Neural cell (in vitro differentiated cells): ENCODE measurements around the gene FUT8. TPM values are rescaled to one million over a fixed set of nuclear protein-coding genes. Genes with fewer than 3 reads are reported as not detected.

Experiments used
- H2AFZ ChIP-seq: fragments of 200-600, 300-800 bp; sonication (generic), shearing (Covaris generic); 2 replicates; pipeline ENCODE4 v1.6.0; 2014; ENCODE audit warnings: low read depth, mild to moderate bottlenecking, antibody characterized with exemption, low read length, moderate library complexity
- H3F3A ChIP-seq: fragments of 200-600 bp; shearing (Covaris generic); 2 replicates; pipeline ENCODE4 v1.6.1; 2016; ENCODE audit warnings: mild to moderate bottlenecking, moderate library complexity, mixed read lengths, antibody characterized with exemption, low read length; ENCODE audit not compliant: insufficient read depth, poor library complexity, severe bottlenecking
- H3K27ac ChIP-seq: fragments of 200-600, 300-800 bp; sonication (generic), shearing (Covaris generic); 2 replicates; pipeline ENCODE4 v1.5.1; 2014; ENCODE audit warnings: mild to moderate bottlenecking, low read length, moderate library complexity
- H3K27me3 ChIP-seq: fragments of 300-800, 200-600 bp; sonication (generic), shearing (Covaris generic); 2 replicates; pipeline ENCODE4 v1.6.0; 2014; ENCODE audit warnings: mild to moderate bottlenecking, low read depth, low read length, moderate library complexity; ENCODE audit not compliant: insufficient read depth
- H3K36me3 ChIP-seq: fragments of 300-800, 200-600 bp; sonication (generic), shearing (Covaris generic); 2 replicates; pipeline ENCODE4 v1.5.1; 2014; ENCODE audit warnings: mild to moderate bottlenecking, antibody characterized with exemption, low read length, moderate library complexity; ENCODE audit not compliant: insufficient read depth
- H3K4me2 ChIP-seq: fragments of 300-800, 200-600 bp; sonication (generic), shearing (Covaris generic); 2 replicates; pipeline ENCODE4 v1.6.0; 2014; ENCODE audit warnings: mild to moderate bottlenecking, low read length
- H3K4me3 ChIP-seq: fragments of 300-800, 200-600 bp; sonication (generic), shearing (Covaris generic); 2 replicates; pipeline ENCODE4 v1.5.1; 2014; ENCODE audit warnings: mild to moderate bottlenecking, low read length, moderate library complexity
- H3K79me2 ChIP-seq: fragments of 200-600 bp; shearing (Covaris generic); replicated peaks from 2 replicates; pipeline ENCODE4 v1.6.0; 2014; ENCODE audit warnings: mild to moderate bottlenecking, low read length, moderate library complexity; ENCODE audit not compliant: insufficient read depth
- H3K9ac ChIP-seq: fragments of 300-800, 200-600 bp; sonication (generic), shearing (Covaris generic); 2 replicates; pipeline ENCODE4 v1.6.1; 2016; ENCODE audit warnings: mild to moderate bottlenecking, low read length, mixed read lengths
- H3K9me2 ChIP-seq: fragments of 200-600 bp; shearing (Covaris generic); 2 replicates; pipeline ENCODE4 v1.6.1; 2016; ENCODE audit warnings: mild to moderate bottlenecking, low read length, mixed read lengths; ENCODE audit not compliant: insufficient read depth
- H3K9me3 ChIP-seq: fragments of 200-600, 300-800 bp; sonication (generic), shearing (Covaris generic); 2 replicates; pipeline ENCODE4 v1.6.1; 2016; ENCODE audit warnings: mild to moderate bottlenecking, mixed run types, low read length, moderate library complexity, mixed read lengths
- H4K20me1 ChIP-seq: fragments of 200-600 bp; shearing (Covaris generic); 2 replicates; pipeline ENCODE4 v1.6.1; 2016; ENCODE audit warnings: mild to moderate bottlenecking, mixed run types; ENCODE audit not compliant: insufficient read depth
- EP300 ChIP-seq: fragments of 450-650 bp; conservative IDR thresholded peaks from 2 replicates; pipeline ENCODE4 v1.6.1; 2014; ENCODE audit warnings: antibody characterized with exemption, mild to moderate bottlenecking, moderate library complexity; ENCODE audit not compliant: poor library complexity, severe bottlenecking
- EZH2 ChIP-seq: fragments of 200-600, 300-800 bp; shearing (Covaris generic), sonication (generic); IDR thresholded peaks from 2 replicates; pipeline ENCODE4 v1.6.1; 2014; ENCODE audit warnings: antibody characterized with exemption, low read length, borderline replicate concordance, mild to moderate bottlenecking; ENCODE audit not compliant: insufficient read depth, poor library complexity, severe bottlenecking
- MXI1 ChIP-seq: fragments of 450-650 bp; conservative IDR thresholded peaks from 2 replicates; pipeline ENCODE4 v1.6.1; 2014; ENCODE audit warnings: antibody characterized with exemption, mild to moderate bottlenecking; ENCODE audit not compliant: poor library complexity, severe bottlenecking
- POLR2AphosphoS5 ChIP-seq: IDR thresholded peaks from 2 replicates; pipeline ENCODE4 v1.6.1; 2012
- RAD21 ChIP-seq: fragments of 450-650 bp; conservative IDR thresholded peaks from 2 replicates; pipeline ENCODE4 v1.6.1; 2014; ENCODE audit warnings: antibody characterized with exemption, mild to moderate bottlenecking, moderate library complexity
- SMC3 ChIP-seq: fragments of 450-650 bp; conservative IDR thresholded peaks from 2 replicates; pipeline ENCODE4 v1.6.1; 2014; ENCODE audit warnings: antibody characterized with exemption, mild to moderate bottlenecking, moderate library complexity; ENCODE audit not compliant: poor library complexity
- TAF1 ChIP-seq: IDR thresholded peaks from 2 replicates; pipeline ENCODE4 v1.6.1; 2012; ENCODE audit warnings: low read depth
- polyA plus RNA-seq: library from polyadenylated mRNA; depleted of rRNA; stranded (reverse); fragments of >200 nt; gene quantifications from 2 replicates; pipeline ENCODE4 v1.2.3, GENCODE V29; 2014
- TF ChIP-seq, protein P1 (sequence below): IDR thresholded peaks from 2 replicates; pipeline ENCODE4 v1.6.1; 2012; ENCODE audit warnings: borderline replicate concordance
- TF ChIP-seq, protein P2 (sequence below): fragments of 450-650 bp; IDR thresholded peaks from 2 replicates; pipeline ENCODE4 v1.5.1; 2014; ENCODE audit warnings: antibody characterized with exemption, mild to moderate bottlenecking, moderate library complexity; ENCODE audit not compliant: poor library complexity, severe bottlenecking

Gene FUT8
- polyA plus RNA-seq, 1 donor from 2014 or later: 72.8 TPM

GRCh38 chr14:65790172-65790815 is 377.8 kb downstream of the FUT8 start:
- Histone ChIP-seq H3K9me3 (no peaks in the 10 kb centered on the region), H3K36me3 (no peaks in the 10 kb centered on the region), H3K9me2 (no peaks in the 10 kb centered on the region), H3K79me2 (no peaks in the 10 kb centered on the region), H2AFZ (no peak overlapping the region), H3K4me2 (no peak overlapping the region), H3K27ac (peak overlapping the region; percentile 66), H3K27me3 (no peaks in the 10 kb centered on the region), H3K9ac (peak overlapping the region; percentile 12), H3F3A (no peaks in the 10 kb centered on the region), H3K4me3 (peak overlapping the region; percentile 38), H4K20me1 (no peaks in the 10 kb centered on the region)
- no peak for TF ChIP-seq RAD21
- TF ChIP-seq TAF1: no peak
- peak; percentile 42 for TF ChIP-seq POLR2AphosphoS5
- TF ChIP-seq, protein P1, sequence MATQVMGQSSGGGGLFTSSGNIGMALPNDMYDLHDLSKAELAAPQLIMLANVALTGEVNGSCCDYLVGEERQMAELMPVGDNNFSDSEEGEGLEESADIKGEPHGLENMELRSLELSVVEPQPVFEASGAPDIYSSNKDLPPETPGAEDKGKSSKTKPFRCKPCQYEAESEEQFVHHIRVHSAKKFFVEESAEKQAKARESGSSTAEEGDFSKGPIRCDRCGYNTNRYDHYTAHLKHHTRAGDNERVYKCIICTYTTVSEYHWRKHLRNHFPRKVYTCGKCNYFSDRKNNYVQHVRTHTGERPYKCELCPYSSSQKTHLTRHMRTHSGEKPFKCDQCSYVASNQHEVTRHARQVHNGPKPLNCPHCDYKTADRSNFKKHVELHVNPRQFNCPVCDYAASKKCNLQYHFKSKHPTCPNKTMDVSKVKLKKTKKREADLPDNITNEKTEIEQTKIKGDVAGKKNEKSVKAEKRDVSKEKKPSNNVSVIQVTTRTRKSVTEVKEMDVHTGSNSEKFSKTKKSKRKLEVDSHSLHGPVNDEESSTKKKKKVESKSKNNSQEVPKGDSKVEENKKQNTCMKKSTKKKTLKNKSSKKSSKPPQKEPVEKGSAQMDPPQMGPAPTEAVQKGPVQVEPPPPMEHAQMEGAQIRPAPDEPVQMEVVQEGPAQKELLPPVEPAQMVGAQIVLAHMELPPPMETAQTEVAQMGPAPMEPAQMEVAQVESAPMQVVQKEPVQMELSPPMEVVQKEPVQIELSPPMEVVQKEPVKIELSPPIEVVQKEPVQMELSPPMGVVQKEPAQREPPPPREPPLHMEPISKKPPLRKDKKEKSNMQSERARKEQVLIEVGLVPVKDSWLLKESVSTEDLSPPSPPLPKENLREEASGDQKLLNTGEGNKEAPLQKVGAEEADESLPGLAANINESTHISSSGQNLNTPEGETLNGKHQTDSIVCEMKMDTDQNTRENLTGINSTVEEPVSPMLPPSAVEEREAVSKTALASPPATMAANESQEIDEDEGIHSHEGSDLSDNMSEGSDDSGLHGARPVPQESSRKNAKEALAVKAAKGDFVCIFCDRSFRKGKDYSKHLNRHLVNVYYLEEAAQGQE: no peak
- TF ChIP-seq, protein P2, sequence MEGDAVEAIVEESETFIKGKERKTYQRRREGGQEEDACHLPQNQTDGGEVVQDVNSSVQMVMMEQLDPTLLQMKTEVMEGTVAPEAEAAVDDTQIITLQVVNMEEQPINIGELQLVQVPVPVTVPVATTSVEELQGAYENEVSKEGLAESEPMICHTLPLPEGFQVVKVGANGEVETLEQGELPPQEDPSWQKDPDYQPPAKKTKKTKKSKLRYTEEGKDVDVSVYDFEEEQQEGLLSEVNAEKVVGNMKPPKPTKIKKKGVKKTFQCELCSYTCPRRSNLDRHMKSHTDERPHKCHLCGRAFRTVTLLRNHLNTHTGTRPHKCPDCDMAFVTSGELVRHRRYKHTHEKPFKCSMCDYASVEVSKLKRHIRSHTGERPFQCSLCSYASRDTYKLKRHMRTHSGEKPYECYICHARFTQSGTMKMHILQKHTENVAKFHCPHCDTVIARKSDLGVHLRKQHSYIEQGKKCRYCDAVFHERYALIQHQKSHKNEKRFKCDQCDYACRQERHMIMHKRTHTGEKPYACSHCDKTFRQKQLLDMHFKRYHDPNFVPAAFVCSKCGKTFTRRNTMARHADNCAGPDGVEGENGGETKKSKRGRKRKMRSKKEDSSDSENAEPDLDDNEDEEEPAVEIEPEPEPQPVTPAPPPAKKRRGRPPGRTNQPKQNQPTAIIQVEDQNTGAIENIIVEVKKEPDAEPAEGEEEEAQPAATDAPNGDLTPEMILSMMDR: peak; percentile 39
- no peak for TF ChIP-seq MXI1
- TF ChIP-seq EZH2: no peak
- no peak for TF ChIP-seq SMC3
- TF ChIP-seq EP300: peak; percentile 22

DNA sequence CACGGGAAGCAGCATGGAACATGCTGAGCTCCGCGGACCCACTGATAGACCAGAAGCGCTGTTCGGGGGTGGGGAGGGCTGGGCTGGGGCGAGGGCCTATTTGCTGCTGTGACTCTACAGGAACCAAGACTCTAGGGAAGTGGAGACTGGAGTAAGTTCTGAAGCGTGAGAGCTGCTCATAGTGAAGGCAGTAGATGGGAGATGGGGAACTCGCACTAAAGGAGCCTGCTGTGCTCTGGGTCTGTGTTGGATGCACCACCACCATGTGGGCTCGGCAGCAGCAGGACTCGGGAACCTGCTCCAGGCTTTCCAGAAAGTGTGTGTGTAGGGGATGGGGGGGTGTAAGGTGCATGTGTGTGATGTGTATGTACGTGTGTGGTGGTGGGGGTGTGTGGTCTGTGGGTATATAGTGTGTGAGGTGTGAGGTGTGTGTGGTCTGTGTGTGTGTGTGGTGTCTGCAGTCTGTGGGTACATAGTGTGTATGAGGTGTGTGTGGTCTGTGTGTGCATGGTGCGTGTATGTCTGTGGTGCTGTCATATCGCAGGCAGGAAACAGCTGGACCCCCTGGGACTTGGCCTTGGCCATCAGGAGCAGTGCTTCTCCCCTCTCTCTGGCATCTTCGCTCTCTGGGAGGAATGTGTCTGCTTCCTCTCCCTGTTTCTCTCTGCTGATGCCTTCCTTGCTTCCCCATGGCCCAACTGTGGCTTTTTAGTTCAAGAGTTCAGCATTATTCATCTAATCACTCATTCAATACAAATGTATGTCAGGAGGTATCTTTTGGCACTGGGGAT is 378.9 kb downstream of the FUT8 start:
- no peak overlapping the region for H3K9ac ChIP-seq

More for the DNA sequence above, 378.9 kb downstream of the FUT8 start:
- Histone ChIP-seq H3K9me3 (no peaks in the 10 kb centered on the region), H3K79me2 (no peaks in the 10 kb centered on the region), H3K27me3 (no peaks in the 10 kb centered on the region), H3K27ac (peak overlapping the region; percentile 29), H4K20me1 (no peaks in the 10 kb centered on the region), H3F3A (no peaks in the 10 kb centered on the region), H3K36me3 (no peaks in the 10 kb centered on the region), H2AFZ (no peak overlapping the region), H3K9me2 (no peaks in the 10 kb centered on the region), H3K4me2 (no peak overlapping the region), H3K4me3 (no peak overlapping the region)
- no peak for TF ChIP-seq SMC3
- no peak for TF ChIP-seq MXI1
- TF ChIP-seq TAF1: no peak
- TF ChIP-seq EP300: no peak
- TF ChIP-seq RAD21: no peak
- TF ChIP-seq, protein P1: no peak
- no peak for TF ChIP-seq EZH2
